ENCODE data around the gene WTIP. TPM values are rescaled to one million over a fixed set of nuclear protein-coding genes. Genes with fewer than 3 reads are reported as not detected.

WTIP gene
- total RNA-seq, 4 donors from 2014 or later, result 3.8 to 16.3 (median 9.7) TPM

DNA sequence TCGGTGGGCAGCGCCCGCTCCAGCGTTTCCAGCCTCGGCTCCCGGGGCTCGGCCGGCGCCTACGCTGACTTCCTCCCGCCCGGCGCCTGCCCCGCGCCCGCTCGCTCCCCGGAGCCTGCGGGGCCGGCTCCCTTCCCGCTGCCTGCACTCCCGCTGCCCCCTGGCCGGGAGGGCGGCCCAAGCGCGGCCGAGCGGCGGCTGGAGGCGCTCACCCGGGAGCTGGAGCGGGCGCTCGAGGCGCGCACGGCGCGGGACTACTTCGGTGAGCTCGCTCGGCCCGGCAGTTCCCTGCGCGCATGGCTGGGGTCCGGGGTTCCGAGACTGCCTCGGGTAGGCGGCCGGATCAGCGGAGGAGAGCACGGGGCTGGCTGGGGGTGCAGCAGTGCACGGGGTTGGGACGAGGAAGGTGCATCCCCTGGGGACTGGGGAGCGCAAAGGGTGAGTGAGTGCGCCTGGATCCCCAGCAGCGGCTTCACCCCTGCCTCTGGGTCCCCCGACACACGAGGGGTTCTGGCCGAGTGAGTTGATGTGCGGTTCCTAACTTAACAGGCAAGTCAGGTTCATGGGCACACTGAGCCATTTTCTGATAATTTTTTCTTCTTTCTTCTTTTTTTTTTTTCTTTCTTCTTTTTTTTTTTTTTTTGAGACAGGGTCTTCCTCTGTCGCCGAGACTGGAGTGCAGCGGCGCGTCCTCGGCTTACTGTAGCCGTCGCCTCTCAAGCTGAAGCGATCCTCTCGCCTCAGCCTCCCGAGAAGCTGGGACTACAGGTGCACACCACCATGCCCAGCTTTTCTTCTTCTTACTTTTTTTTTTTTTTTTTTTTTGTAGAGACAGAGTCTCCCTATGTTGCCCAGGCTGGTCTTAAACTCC lies 1.1 kb downstream of the WTIP start:
- TF ChIP-seq, protein P1, sequence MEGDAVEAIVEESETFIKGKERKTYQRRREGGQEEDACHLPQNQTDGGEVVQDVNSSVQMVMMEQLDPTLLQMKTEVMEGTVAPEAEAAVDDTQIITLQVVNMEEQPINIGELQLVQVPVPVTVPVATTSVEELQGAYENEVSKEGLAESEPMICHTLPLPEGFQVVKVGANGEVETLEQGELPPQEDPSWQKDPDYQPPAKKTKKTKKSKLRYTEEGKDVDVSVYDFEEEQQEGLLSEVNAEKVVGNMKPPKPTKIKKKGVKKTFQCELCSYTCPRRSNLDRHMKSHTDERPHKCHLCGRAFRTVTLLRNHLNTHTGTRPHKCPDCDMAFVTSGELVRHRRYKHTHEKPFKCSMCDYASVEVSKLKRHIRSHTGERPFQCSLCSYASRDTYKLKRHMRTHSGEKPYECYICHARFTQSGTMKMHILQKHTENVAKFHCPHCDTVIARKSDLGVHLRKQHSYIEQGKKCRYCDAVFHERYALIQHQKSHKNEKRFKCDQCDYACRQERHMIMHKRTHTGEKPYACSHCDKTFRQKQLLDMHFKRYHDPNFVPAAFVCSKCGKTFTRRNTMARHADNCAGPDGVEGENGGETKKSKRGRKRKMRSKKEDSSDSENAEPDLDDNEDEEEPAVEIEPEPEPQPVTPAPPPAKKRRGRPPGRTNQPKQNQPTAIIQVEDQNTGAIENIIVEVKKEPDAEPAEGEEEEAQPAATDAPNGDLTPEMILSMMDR (IDR thresholded peaks at IDR 0.05), result no peak
- DNase-seq (ENCODE audit: low spot score in 2 of 2), result peak in 1 of 2 donors; percentile 87
- 11 to 13% methylated on average over 39 to 58 of the region's 72 CpGs for WGBS, 2 donors
- peak overlapping the region; percentile 51 for H3K4me3 ChIP-seq (ENCODE audit: low read depth, poor library complexity, severe bottlenecking)
- intact Hi-C loops (cut with DNase I; ENCODE audit: low total_unique reads), result no loop called here

DNA sequence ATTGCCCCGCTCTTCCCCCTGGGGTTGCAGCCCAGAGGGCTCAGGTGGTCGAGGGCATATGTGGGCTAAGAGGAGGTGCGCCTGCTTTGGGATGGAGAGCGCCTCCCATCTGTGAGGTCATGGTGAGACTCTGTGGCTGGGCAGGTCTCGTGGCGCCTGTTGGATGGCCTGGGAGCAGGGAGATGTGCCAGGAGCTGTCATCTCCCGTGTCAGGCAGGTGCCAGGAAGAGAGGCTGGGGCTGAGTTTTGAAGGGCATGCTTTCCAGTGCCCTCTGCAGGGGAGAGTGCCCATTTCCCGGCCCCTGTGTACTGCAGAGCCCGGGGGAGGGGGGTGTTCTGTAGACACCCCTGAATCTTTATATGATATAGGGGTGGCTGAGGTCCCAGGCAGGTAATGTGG lies 2.8 kb downstream of the WTIP start:
- DNase-seq (ENCODE audit: low spot score in 2 of 2), result peak in 1 of 2 donors; percentile 80
- TF ChIP-seq, protein P1 (IDR thresholded peaks at IDR 0.05), result no peak
- no peak for TF ChIP-seq POLR2A (IDR thresholded peaks at IDR 0.05)
- H3K4me3 ChIP-seq (ENCODE audit: low read depth, poor library complexity, severe bottlenecking), result no peak overlapping the region
- intact Hi-C loops (cut with DNase I; ENCODE audit: low total_unique reads), result no loop called here
- 65 to 75% methylated on average over 8 to 9 of the region's 9 CpGs for WGBS, 2 donors

DNA sequence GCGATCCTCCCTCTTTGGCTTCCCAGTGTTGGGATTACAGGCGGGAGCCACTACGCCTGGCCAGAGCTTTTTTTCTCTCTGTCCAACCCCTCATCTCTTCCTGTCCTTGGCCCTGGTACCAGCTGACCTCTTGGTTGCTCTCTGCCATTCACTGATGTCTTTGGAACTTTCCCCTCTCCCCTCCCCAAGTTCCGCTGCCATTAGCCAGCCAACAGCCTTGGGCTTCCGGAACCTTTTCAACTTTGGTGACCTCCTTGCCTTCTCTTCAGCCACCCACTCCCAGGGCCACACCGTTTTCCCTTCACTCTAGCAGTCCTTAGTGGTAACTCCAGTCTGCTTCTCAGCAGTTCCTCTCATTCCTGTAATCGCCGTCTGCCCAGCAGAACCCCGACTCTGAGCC lies 4.3 kb downstream of the WTIP start:
- no peak overlapping the region for H3K4me3 ChIP-seq (ENCODE audit: low read depth, poor library complexity, severe bottlenecking)
- WGBS, 2 donors, result 69 to 76% methylated on average over 9 of the region's 9 CpGs
- intact Hi-C loops (cut with DNase I; ENCODE audit: low total_unique reads), result no loop called here
- peak in 1 of 2 donors; percentile 50 for DNase-seq (ENCODE audit: low spot score in 2 of 2)
- TF ChIP-seq POLR2A (IDR thresholded peaks at IDR 0.05), result no peak

DNA sequence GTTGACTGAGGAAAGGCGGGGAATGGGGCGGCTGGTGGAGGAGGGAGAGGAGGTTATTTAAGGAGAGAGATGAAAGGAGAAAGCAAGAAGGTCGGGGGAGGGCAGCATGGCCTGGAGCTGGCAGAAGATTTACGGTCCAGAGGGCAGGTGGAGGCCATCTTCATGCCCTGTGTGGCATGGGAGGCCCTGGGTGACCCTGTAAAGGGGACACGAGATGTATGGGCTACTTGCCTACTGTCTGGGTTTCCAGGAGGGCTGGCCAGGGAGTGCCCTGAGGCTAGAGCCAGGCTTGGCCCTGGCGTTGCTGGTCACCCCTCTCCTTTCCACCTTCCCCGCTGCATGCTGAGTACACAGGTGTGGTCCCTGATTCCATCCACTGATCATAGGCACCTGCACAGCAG lies 6.1 kb downstream of the WTIP start:
- TF ChIP-seq, protein P1 (IDR thresholded peaks at IDR 0.05), result no peak
- TF ChIP-seq POLR2A (IDR thresholded peaks at IDR 0.05), result no peak
- intact Hi-C loops (cut with DNase I; ENCODE audit: low total_unique reads), result no loop called here
- H3K4me3 ChIP-seq (ENCODE audit: low read depth, poor library complexity, severe bottlenecking), result no peak overlapping the region
- WGBS, 2 donors, result 88% methylated on average over 7 of the region's 7 CpGs
- DNase-seq (ENCODE audit: low spot score in 2 of 2), result no peak

DNA sequence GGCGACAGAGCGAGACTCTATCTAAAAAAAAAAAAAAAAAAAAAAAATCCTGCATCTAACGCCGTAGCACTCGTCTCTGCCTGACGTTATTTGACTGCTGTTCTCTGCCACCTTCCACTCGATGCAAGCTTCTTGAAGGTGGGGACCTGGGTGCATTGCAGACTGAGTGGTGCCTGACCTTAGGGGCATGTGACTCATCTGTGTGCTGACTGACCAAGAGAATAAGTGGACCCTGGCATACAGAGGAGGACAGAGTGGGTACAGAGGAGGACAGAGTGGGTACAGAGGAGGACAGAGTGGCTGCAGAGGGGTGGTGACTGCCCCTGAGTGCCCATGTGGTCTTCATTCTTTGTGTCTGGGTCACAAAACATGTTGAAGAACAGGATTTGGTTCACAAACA lies 7.6 kb downstream of the WTIP start:
- TF ChIP-seq, protein P1 (IDR thresholded peaks at IDR 0.05), result no peak
- TF ChIP-seq POLR2A (IDR thresholded peaks at IDR 0.05), result no peak
- intact Hi-C loops (cut with DNase I; ENCODE audit: low total_unique reads), result no loop called here
- H3K4me3 ChIP-seq (ENCODE audit: low read depth, poor library complexity, severe bottlenecking), result no peak overlapping the region
- 69 to 82% methylated on average over 7 of the region's 7 CpGs for WGBS, 2 donors
- DNase-seq (ENCODE audit: low spot score in 2 of 2), result no peak

DNA sequence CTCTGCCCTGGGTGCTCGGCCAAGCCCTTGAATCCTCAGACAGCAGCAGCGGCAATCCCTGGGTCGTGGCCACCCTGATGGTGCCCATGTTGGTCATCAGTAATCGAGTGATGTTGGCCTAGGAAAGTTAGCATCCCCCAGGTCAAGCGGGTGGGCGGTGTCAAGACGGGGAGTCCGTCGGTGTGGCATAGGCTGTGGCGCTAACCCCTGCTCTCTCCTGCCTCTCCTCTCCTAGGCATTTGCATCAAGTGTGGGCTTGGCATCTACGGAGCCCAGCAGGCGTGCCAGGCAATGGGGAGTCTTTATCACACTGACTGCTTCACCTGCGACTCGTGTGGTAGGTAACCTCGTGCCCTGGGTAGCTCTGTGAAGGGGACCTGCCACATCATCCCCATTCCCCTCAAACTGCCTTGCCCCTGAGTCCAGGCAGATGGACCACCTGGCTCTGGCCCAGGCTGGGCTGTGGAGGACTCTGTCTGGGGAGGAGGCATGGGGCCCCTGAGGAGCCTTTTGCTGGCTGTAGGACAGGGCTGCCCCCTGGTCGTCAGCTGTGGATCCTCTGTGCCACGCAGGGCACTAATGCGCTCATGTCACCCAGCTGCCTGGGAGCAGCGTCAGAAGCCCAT lies 8.7 kb downstream of the WTIP start:
- DNase-seq (ENCODE audit: low spot score in 2 of 2), result no peak
- no peak for TF ChIP-seq POLR2A (IDR thresholded peaks at IDR 0.05)
- TF ChIP-seq, protein P1 (IDR thresholded peaks at IDR 0.05), result no peak
- 95% methylated on average over 18 to 19 of the region's 19 CpGs for WGBS, 2 donors
- intact Hi-C loops (cut with DNase I; ENCODE audit: low total_unique reads), result no loop called here
- H3K4me3 ChIP-seq (ENCODE audit: low read depth, poor library complexity, severe bottlenecking), result no peak overlapping the region

Measured in lower leg skin (tissue), 4 donors.